Stimulated activated CD4-positive, alpha-beta T cell treated with anti-CD3 and anti-CD28 coated beads, Interleukin-2, amount 100 ng/mL, for 24 hours (primary cell): ENCODE data around the gene FEZF1.

ENCODE experiments used
- DNase-seq, 2 donors: peaks; one replicate each; pipeline ENCODE4 v3.0.0-alpha.2; 2020

The FEZF1 gene

DNA sequence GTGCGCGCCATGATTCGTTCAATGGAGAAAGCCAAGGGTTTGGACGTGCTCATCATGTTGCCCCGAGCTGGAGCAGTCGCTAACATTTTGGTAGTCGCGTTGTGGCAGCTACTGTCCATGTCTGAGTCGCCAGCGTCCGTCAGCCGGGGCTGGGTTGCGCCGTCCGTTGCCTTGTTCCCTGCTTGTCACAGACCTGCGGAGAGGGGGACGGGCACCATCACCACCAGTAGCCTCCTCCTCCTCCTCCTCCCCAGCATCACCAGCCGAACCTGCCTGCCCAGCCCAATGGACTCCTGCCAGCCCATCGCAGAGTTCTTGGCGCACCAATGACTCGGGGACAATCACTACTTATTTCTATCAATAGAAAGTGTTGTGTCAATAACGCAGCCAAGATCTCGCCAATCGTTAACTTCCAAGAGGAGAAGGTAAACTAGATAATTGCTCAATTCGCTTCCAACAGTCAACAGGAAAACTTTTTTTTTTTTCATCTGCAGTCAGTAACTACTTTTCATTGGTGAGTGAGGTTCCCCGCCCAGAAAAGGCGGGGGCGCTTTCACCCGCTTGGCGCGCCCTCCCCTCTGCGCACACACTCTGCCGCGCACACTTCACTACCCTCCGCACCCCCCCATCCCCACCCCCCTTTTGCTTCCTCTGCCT is at the start of gene FEZF1:
TSS of gene FEZF1 (minus strand) at position 432 of the 657 bp plus-strand sequence. CDS start at position 119, 313 bp downstream.
- no peak for DNase-seq

DNA sequence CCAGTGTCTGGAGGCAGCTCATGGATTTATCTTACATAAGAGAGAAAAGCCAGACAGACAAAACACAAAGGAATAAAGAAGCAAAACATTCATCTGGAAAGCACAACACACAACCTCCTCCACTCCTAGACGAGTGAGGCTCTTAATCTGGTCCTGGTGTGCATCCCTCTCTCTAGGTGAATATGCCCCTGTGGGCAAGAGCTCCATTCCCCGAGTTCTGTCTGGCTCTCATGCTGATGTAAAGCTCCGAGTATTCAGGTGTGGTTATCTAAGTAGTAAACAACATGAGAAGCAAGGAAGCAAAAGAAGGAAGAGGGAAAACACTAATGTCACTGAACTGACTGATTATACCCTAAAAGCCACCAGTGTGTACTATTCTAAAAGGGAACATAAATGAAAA is 47.9 kb upstream of the FEZF1 start:
- DNase-seq: no peak

DNA sequence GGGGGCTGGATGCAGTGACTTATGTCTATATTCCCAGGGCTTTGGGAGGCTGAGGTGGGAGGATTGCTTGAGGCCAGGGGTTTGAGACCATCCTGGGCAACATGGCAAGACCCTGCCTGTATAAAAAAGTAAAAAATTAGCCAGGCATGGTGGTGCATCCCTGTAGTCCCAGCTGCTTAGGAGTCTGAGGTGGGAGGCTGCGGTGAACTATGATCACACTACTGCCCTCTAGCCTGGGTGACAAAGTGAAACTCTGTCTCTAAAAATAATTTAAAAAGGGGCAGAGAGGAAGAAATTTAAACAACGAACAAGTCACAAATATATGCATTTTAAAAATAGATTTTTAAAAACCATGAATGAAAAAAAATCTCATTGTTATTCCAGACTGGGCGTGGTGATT is 46.2 kb upstream of the FEZF1 start:
- no peak for DNase-seq

DNA sequence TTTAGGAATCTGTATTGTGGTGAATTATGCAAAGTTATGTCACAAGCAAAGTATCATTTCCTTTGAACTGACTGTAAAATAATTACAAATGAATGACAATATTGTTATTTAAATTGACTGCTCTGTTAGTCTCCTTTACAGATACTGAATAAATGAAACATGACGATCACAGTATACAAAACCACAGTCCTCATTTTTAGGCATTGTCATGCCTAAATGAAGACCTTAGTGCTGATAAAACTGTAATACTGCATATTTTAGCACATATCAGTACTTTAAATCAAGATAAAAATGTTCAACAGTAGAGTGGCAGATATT is 39.7 kb upstream of the FEZF1 start:
- no peak for DNase-seq

DNA sequence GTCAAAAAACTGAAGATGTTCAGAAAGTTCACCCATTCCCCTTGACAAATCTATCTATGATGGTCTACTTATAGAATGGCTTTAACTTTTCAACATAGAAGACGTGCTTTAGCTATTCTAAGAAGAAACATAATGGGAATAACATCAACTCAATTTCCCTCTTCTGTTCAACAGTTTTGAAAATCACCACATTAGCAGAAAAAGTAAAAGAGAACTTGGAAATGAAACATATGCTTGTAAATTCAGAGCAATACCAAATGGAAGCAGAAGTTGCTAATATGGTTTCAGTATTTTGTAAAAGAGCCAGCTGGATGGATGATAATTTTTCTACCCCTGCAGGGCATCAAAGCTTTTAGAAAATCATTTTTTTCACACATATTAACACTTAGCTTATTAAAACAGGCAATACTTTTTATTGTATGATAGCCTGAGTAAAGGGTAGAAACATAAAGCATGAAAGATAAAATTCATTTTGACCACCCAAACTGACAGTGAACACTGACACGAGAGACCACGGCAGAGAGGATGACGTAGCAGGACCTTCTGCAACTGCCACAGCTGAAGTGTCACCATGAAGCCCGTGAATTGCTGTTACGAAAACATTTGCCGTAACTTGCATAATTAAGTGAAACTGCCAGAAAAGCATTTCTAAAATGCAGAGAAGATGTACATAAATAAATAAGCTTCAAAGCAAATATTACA is 39.2 kb upstream of the FEZF1 start:
- no peak for DNase-seq

DNA sequence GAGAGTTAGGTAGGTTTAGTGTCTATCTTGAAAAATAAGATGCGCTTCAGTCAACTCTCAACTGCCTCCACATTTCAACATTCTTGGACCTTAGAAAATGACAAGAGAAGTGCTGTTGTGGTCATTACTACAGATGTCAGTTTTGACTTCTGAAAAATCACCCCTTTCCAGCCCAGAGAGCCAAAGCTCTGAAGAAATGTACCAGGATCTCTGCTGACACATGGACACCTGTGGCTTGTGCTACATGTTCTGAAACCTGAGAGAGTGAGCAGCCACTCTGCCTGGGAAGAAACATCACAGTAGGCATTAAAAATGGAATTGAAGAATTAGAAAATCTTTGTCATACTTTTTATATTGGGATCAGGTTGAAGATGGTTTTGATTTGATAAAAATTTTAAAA is 35.9 kb upstream of the FEZF1 start:
- no peak for DNase-seq

DNA sequence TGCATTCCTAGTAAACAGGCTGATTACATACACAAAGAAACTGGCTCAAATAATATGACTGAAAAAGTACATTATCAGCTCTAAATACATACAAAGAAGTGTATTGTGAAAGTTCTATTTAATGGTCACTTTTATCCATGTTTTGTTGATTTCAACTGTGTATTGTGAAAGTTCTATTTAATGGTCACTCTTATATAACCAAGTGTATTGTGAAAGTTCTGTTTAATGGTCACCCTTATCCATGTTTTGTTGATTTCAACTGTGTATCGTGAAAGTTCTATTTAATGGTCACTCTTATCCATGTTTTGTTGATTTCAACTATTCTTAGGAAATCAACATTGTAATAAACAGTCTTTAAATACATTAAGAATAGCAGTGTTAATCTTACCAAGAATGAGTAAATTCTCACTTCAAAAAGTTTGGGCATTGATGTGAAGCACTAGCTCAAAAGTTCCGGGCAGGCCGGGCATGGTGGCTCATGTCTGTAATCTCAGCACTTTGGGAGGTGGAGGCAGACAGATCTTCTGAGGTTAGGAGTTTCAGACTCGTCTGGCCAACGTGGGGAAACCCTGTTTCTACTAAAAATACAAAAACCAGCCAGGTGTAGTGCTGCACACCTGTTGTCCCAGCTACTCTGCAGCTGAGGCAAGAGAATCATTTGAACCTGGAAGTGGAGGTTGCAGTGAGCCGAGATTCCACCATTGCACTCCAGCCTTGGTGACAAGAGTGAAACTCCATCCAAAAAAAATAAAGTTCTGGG is 34.8 kb upstream of the FEZF1 start:
- DNase-seq: no peak

DNA sequence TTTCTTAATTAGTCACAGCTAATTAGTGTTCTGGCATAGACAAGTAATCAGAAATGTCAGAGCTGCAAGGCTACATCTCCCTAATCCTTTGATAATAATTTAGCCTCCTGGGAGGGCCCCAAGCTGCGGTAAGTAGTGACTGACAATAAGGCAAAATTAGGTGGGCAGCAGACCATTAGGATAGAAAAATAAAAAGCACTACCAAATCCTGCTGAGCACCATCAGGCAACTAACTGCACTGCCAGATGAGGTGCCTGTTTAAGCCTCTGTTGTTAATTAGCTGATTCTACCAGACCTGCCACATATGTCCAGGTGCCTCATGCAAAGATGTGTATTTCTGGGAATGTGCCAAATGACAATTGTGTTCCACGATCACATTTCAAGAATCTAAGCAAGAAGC is 32.5 kb upstream of the FEZF1 start:
- DNase-seq: no peak

DNA sequence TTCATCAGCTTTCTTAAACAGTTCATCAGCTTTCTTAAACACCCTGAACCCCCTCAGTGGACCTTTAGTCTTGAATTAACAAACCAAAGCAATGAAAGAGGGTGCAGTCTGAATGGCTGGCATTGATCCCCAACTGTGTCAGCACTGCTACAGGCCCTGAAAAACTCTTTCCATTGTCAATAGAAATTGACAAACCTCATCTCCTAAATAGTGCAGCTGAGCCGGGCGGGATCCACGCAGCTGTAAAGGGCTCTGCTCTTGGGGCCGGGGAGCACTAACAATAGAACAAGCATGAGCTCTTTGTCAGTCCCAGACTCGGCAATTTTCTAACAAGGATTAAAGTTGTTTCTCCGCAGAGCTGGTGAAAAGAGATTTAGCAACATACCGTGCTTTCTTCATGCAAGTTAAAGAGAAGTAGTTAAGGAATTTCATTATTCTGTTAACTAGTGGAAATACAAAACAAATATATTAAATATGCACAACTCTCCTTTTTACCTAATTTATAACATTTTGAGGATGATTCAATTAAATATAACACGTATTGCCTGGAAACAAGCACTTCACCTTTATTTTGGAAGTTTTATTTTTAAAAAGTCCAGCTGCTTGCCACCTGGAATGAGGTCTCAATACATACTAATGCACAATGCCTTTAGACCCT is 24.7 kb upstream of the FEZF1 start:
- DNase-seq: no peak

DNA sequence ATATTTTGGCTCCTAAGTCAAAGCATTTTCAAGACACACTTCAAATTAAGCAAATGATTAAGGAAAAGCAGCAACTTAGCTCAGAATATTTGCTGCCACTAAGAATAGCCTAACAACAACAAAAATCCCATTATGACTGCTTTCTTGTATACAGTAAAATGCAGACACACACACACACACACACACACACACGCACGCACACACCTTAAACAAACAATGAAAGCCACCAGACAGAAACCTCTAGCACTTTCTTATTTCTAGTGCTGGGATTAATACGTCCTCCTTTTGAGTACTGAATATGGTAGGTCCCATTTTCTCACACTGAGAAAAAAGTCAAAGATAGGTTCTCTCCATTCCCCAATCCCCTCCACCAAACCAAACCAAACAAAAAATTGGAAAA is 23.4 kb upstream of the FEZF1 start:
- DNase-seq: no peak

DNA sequence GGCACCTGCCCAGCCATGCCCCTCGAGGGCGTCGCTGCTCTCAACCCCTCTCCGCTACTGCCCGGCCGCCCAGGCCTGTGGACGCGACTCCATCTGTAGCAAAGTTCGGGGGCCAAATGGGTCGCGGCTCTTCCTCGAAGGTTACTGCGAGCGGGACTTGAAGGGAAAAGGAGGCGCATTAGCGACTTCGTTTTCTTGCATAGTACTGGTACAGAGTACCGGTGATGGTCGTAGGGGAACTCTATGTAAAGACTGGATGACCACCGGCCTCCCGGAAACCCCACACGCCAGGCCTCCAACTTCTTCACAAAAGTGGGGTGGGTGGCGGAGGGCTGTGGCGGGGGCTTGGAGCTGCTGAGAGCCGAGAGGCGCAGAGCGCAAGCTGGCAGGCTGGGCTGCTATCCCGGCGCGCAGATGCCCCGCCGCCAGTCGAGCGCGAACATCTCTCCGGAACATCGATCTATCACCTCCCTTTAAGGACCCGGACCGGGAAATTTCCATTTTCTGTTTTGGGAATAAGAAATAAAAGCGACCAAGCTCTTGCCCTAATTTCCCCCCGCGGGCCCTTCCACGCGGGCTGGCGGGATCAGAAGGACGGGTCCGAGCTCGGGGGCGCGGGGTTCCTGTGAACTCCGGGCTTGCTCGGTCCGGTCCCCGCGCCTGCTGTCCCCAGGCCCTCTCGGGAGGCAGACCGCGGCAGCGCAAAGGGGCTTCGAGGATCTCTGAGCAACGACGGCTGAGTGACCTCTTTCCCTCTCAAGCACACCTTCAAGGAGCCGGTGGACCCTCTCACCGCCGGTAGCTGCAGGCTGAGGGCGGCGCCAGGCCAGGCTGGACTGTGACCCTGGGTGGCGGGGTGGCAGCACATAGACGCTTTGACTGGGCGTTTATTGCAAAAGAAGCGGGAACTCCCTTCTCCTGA is 12.2 kb upstream of the FEZF1 start:
- no peak for DNase-seq

DNA sequence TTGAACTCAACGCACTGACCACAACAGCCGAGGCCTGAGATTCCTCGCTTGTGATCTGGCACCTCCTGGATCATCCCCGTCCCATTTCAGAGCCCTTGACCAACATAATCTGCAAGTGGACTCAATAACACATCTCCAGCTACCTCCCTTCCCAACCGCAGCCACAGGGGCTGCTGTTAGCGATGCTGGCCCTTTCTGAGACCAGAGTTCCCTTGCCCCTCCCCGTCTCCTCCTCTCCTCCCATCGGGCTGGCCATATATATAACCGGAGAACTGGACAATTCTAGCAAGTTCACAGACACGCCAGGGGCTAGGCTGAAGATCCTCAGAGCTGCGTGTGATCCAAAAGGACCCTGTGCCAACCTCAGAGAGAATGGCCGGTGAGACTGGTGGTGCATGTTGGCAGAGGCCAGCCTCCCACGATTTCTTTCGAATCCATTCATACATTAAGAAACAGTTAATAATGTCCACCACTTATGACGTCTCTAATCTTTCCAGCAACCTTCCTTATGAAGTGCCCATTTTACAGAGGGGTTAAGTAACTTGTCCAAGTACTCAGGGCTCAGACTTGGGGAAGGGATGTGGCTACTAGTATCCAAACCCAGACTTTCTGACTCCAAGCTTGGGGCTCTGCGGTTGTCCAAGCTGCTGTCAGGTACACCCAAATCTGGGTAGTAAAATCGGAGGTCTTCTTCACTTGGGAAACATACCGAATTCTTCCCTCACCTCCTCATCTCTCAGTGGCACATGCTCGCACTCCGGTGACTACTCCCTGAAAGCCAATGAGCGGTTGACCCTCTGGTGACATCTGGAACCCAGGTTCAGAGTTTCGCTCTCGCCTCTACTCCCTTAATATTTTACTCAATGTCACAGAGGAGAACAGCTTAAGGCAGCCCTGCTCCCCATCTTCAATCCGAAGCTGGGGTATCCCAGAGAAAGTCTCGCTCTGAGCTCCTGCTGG is 11.2 kb upstream of the FEZF1 start:
- no peak for DNase-seq

DNA sequence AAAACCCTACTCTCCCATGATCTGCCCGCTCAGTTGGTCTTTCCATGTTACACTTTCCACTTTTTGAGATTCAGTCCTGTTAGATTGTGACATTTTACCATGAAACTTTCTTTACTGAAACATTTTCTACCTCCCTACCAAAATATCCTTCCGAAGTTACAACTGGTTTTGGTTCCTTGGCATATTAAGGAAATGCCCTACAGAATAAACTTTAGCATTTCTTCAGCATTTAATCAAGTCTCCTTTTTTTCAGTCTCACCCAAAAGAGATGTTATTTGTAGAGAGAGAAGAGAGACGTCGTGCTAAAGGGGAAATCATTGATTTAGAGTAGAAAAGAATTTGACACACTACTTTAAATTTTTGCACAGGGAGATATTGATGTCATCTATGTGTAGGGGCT is 9.7 kb upstream of the FEZF1 start:
- no peak for DNase-seq

DNA sequence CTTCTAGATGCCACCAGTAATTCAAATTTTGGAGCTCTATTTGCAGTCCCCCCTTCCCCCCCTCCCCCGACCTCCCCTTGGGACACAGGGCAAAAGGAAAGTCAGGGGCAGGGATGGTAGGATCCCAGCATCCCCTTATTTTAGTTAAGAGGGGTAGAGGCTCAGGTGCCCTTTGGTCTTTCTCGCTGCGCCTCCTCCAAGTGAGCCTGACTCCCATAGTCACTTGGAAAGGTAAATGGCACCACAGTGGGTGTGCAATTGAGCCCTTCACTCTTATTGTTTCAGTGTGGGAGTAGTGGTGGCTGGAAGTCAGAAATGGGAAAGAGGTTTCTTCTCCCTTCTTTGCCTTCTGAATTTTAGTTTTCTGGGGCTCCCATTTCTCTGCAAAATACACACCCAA is 8.2 kb upstream of the FEZF1 start:
- DNase-seq: no peak

DNA sequence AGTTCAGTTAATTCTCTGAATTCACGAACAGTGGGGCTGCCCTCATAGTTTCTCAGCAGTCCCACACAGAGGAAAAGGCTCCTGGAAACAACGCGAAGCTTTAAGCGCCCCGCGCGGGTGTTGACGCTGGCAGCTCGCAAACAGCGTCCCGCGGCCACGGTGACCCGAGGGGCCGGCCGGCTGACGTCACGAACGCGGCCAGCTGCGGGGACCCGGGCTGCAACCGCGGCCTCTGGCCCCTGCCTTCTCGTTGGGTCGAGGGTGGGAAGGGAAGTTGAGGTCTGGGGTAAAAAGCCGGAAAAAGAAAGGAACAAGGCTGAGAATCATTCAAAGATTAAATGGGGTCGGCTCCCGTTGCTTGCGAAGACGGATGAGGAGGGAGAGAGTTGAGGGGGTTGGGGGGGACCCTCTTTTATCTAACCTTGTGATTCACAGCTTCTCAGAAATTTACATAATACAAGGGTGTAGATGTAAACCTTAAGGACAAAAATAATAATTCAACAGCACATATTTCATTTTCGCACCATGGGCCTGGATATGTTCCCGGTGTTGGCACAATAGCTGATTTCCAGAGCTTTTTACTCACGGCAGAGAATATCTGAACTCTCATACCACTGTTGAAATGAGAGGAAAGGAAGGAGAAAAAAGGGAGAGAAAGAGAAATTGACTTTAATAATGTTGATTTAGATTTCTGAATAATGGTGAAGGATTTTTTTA is 7.3 kb upstream of the FEZF1 start:
- DNase-seq: no peak

DNA sequence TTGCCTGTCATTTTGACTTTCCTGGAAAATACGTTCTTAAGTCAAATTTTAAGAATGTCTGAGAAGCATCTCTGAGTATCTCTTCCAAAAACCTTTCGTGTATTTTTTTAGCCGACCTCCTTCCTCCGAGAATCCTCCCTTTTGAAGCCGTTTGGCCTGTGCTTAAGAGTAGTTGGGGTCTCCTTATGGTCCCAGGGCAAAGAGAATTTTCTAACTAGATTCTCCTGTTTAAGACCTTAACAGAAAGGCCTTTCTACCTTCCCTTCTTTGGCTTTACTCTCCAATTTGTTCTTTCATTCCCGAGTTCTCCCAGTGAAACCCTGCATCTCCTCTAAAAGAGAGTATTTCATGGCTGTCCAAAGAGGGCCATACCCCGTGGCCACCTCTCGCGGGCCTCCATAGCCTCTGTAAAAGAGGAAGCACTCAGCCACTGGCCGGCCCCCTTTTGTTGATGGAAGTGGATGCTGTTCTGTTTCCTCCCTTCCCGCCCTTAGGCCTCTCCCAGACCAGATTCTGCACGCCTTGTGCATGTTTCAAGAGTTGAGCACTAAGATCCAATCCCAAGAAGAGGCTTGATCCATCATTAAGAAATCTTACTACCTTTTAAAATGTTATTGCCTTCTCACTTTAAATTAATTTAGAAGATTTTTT is 6.6 kb upstream of the FEZF1 start:
- DNase-seq: no peak

DNA sequence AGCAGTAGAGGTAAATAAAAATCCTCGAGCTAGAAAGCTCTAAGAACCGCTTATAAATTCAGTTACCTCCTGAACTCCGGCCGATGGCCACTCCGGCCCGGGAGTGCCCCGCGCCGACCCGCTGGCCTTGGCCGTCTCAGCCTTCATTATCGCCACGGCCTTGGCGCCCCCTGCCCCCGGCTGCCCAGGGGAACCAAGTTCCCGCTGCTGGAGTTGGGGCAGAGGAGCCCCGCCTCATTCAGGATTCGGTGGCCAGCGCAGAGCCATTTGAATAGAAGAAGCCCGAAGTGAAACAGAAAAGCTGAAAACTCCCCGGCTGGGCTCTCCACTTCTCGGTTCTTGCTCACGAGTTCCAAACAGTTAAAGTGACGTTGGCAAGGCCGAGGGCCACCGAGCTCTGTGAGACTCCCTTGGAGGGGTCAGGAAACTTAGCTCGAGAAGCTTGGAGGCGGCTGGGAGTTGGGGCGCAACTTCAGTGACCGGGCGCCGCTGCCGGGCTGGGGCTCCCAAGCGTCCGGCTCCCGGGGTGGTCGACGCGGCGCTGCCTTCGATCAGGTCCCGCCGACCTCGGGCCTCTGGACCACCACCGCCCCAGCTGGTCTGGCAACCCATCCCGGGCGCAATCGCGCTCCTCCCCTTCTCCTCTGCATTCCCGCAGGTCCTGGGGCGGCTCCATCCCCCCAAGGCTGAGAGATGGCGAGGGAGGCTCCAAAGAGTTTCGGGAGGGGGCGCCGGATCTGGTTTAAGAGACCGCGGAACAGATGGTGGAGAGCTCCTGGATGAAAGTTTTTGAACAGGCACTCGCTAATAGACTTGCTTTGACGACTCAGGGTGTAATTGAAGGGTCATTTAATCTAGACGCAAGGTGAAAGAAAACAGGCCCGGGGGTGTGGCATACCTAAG is 5.8 kb upstream of the FEZF1 start:
- DNase-seq: no peak

DNA sequence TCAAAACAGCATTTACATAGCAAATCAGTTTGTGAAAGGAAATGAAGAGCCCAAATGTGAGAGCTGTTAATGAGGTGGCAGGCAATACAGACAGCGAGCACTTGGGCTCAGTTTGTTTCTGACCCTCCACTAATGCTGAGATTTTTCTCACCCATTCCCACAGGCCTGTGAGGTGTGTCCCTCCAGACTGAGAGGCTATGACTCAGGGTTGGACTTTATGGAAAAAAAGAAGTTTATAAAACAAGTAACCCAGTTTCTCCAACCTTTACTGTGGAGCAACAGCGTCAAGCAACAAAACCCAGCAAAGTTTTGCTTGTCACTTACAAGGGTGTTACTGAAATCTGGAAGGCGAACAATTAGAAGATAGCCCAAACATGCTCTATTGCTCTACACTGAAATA is 4.9 kb upstream of the FEZF1 start:
- no peak for DNase-seq

DNA sequence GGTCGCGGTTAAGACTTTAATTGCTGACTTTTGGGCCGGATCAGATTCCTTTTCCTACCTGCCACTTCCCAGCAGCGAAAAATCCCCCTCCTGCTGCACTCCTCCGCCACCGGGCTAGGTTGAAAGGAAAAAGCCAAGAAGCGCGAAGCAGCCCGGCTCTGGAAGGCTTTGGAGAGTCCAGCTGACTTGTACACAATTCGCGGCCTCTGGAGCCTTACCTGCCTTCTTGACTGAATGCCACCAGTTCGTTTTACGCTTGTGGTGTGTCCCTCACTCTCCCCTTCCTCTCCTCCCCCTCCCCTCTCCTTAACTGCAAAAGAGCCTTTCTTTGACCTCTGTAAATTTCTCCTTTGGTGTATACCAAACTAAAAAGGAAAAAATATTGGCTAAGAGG is 2.7 kb upstream of the FEZF1 start:
- no peak for DNase-seq
